HS-27A (cell line): ENCODE measurements around the gene C5AR1.
A peak's percentile ranks its signal among the peaks of the same experiment; 100 is the strongest.
"Not testable (repeated sequence)": the region's sequence is repeated elsewhere in the genome, so short reads cannot be mapped to it uniquely, and the experiment has no call there.

Experiments
- DNase-seq: peaks from one replicate; pipeline ENCODE4 v3.0.0-alpha.2; 2012; ENCODE audit warnings: low read depth, missing footprints

Gene C5AR1

DNA sequence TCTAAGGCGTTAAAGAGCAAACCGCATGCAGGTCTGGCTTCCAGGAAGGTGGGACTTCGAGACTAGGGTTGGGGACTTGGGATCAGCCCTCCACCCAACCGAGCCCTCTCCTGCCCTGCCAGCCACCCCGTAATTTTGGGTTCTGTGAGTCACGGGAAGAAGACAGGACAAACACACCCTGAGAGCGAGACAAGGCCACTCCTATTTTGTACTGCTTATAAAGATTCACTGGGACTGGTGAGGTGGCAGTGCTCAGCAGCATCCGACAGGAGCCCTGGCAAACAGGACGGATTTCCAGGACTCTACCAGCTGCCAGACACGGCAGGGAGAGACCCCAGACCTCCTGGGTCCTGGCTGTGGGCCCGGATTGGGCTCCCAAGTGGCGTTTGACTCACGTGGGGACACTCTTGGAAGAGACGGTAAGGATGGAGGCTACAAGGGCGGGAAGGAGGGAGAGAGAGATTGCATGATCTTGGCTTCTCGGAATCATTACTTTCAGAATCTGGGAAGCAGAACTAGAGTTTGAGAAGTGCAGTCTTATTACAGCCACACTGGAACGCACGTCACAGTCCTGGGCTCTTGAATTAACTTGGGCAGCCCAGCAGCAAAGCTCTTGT lies 22.4 kb downstream of the C5AR1 start, which contains the start of gene C5AR2:
TSS of gene C5AR2 (plus strand) at position 245 of the 617 bp plus-strand sequence. CDS start 8,625 bp downstream, outside the sequence.
- no peak for DNase-seq

DNA sequence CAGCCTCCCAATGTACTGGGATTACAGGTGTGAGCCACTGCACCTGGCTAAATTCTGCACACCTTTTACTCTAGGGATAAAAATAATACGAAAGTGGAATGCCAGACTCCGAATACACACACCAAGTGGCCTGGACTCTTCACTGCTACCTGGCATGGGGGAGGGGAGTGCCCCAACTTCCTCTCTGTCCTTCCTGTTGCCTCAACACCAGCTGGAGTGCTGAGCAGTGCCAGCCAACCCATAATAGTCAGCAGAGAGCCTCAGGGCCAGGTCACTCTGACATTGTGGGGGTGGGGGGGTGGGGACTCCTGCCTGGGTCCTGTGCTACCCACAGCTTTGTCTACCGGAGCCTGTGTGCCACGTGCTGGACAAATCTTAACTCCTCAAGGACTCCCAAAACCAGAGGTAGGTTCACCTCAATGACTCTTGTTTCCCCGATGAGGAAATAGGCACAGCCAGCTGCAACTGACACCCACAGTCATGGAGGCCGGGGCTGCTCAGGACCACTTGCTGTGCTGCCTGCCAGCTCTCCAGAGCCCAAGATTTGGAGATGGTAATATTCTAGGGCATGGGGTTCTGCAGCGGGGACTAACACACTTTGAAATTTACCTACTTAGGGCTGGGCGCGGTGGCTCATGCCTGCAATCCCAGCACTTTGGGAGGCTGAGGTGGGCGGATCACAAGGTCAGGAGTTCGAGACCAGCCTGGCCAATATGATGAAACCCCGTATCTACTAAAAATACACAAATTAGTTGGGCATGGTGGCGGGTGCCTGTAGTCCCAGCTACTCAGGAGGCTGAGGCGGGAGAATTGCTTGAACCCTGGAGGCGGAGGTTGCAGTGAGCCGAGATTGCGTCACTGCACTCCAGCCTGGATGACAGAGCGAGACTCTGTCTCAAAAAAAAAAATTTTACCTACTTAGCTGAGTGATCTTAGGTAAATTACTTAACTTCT lies 27.4 kb downstream of the C5AR1 start:
- DNase-seq, result not testable (repeated sequence)

DNA sequence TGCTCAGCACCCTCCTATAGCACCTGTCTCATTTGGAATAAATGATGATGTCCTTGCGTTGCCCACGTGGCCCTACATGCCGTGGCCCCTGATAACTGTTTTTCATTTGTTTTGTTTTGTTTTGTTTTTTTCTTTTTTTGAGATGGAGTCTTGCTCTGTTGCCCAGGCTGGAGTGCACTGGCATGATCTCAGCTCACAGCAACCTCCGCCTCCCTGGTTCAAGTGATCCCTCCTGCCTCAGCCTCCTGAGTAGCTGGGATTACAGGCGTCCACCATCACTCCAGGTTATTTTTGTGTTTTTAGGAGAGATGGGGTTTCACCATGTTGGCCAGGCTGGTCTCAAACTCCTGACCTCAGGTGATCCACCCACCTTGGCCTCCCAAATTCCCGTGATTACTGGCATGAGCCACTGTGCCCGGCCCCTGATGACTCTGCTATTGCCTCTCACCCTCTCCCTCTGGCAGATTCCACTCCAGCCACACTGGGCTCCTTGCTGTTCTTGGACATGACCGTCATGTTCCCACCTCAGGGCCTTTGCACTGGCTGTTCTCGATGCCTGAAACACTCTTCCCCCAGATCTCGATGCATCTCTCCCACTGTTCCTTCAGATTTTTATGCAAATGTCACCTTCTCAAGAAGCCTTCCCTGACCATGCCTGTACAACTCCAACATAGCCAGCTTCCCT lies 29.7 kb downstream of the C5AR1 start:
- no peak for DNase-seq

DNA sequence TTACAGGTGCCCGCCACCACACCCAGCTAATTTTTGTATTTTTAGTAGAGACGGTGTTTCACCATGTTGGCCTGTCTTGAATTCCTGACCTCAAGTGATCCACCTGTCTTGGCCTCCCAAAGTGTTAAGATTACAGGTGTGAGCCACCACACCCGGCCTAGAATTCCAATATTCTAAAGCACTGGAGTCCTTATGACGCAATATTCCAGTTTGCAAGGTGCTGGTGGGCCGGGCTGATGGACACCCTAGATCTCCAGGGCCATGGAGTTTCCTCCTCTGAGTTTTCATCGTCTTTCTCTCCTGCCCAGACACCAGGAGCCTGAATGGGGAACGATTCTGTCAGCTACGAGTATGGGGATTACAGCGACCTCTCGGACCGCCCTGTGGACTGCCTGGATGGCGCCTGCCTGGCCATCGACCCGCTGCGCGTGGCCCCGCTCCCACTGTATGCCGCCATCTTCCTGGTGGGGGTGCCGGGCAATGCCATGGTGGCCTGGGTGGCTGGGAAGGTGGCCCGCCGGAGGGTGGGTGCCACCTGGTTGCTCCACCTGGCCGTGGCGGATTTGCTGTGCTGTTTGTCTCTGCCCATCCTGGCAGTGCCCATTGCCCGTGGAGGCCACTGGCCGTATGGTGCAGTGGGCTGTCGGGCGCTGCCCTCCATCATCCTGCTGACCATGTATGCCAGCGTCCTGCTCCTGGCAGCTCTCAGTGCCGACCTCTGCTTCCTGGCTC lies 31.0 kb downstream of the C5AR1 start:
- no peak for DNase-seq

DNA sequence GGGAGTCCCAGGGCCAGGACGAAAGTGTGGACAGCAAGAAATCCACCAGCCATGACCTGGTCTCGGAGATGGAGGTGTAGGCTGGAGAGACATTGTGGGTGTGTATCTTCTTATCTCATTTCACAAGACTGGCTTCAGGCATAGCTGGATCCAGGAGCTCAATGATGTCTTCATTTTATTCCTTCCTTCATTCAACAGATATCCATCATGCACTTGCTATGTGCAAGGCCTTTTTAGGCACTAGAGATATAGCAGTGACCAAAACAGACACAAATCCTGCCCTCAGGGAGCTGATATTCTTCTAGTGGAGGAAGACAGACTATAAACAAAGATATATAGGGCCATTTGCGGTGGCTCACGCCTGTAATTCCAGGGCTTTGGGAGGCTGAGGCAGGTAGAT lies 32.1 kb downstream of the C5AR1 start:
- DNase-seq, result no peak

DNA sequence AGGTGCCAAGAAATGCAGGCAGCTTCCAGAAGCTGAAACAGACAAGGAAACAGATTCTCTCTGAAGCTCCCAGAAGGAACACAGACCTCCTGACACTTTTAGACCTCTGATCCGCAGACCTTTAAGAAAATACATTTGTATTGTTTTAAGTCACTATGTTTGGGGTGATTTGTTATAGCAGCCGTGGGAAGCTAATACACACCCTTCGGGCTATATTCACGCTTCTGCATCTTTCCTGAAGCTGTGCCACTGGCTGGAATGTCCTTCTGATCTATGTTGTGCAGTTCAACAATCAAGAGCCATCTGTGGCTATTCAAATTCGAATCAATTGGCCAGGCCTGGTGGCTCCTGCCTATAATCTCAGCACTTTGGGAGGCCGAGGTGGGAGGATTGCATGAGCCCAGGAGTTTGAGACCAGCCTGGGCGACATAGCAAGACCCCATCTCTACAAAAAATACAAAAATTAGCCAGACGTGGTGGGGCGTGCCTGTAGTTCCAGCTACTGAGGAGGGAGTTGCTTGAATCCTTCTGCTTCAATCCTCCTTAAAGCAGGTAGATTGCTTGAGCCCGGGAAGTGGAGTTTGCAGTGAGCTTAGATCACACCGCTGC lies 33.6 kb downstream of the C5AR1 start:
- no peak for DNase-seq

DNA sequence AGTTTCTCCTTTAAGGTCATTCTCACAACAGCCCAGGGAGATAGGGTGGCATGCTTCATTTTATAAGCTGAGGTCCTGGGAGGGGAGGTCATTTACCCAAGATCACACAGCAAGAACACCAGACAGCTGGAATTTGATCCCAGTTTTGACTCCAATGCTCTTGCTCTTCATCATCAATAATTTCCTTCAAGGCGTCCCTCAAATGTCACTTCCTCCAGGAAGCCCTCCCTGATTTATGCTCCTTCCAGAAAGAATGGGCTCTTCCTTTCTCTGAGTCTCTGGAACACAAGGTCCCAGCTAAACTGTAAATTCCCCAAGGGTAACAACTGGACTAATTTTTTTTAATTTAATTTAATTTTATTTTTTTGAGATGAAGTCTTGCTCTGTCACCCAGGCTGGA lies 34.8 kb downstream of the C5AR1 start:
- DNase-seq, result no peak

DNA sequence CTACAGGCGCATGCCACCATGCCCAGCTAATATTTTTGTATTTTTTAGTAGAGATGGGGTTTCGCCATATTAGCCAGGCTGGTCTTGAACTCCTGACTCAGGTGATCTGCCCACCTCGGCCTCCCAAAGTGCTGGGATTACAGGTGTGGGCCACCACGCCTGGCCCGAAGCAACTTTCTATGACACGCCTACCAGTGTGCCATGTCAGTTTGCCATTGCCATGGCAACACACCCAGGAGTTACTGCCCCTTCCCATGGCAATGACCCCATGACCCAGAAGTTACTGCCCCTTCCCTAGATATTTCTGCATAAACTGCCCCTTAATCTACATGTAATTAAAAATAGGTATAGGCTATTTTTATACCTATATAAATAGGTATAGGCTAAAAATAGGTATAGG lies 36.4 kb downstream of the C5AR1 start:
- DNase-seq, result not testable (repeated sequence)

DNA sequence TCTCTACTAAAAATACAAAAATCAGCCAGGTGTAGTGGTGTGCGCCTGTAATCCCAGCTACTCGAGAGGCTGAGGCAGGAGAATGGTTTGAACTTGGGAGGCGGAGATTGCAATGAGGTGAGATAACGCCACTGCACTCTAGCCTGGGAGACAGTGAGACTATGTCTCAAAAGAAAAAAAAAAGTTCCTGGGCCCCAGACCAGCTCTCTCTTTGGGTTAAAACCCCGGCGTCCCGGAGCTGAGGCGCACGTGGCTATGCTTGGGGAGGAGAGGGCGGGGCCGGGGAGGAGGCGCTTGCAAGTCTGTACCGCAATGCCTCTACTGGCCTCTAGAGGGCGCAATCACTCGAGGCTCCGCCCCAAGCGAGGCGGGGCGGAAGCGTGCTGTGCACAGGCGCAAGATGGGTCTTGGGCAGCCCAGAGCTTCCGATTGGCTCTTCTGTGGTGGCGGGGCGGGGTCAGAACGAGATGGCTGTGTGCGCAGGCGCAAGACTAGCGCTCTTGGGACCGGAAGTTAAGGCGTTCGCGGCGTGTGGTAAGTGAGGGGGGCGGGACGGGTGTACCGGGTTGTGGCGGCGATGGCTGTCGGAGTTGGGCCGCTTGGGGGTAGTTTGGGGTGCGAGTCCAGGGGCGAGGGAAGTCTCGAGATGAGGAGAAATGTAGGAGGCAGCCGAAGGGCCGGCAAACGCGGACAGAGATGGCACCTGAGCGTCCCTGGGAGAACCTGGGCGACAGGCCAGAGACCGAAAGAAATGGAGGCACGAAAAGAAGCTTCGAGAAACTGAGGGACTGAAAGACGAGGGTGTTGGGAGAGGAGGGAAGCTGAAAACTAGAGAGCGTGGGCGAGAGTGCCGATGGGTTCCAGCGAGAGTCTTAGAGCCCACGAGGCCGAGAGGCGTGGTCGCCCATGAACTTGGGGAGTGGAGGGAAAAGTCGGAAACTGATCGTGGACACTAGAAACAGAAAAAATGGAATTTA lies 39.4 kb downstream of the C5AR1 start, which contains the start of gene DHX34:
TSS of gene DHX34 (plus strand) at position 497 of the 977 bp plus-strand sequence. CDS start 3,716 bp downstream, outside the sequence.
- DNase-seq, result peak; percentile 97

DNA sequence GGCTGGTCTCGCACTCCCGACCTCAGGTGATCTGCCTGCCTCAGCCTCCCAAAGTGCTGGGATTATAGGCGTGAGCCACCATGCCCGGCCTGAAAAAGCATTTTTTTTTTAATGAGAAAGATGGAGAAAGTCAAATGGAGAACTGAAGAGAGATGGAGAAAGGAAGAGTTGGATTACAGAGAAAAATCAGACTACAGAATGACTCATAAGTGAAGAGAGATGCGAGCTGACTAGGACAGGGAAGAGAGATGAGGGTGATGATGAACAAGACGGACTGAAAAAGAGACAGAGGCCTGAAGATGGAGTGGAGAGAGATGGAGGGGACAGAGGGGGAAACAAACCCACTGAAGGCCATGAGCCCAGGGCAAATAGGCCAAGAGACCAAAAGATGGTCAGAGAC lies 41.0 kb downstream of the C5AR1 start:
- DNase-seq, result no peak

DNA sequence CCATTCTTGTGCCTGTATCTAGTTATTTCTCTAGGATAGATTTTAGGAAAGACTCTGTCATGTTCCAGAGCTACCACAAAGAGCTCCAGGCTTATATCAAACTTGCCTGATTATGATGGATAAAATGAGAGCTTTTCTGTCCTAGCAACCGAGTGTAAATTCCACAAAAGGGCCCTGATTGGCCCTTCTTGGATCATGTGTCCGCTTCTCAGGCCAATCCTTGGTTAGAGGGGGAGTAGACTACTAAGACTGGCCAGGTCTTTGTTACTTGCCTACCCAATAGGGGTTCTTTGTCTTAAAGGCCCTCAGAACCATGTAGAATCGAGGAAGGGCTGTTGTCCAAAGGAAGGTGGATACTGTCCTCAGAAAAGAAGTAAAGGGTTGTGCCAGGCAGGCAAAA lies 41.9 kb downstream of the C5AR1 start:
- DNase-seq, result no peak

DNA sequence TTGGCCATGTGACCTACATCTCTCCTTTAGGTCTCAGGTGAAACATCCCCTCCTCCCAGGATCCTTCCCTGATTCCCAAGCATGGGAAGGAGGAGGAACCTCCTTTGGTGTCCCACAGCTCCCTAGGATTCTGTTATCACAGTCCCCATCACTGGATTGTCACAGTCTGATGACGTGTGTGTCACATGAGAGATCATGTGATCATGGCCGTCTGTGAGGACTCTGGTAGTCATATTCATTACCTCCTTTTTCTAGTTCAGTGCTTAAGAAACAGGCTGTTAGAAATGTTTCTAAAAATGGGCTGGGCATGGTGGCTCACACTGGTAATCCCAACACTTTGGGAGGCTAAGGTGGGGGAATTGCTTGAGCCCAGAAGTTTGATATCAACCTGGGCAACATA lies 42.4 kb downstream of the C5AR1 start:
- DNase-seq, result no peak

DNA sequence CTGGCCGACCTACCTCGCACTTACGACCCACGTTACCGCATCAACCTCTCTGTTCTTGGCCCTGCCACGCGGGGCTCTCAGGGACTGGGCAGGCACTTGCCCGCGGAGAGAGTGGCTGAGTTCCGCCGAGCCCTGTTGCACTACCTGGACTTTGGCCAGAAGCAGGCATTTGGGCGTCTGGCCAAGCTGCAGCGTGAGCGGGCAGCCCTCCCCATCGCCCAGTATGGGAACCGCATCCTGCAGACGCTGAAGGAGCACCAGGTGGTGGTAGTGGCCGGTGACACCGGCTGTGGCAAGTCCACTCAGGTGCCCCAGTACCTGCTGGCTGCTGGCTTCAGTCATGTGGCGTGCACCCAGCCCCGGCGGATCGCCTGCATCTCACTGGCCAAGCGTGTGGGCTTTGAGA lies 43.6 kb downstream of the C5AR1 start:
- DNase-seq, result no peak

DNA sequence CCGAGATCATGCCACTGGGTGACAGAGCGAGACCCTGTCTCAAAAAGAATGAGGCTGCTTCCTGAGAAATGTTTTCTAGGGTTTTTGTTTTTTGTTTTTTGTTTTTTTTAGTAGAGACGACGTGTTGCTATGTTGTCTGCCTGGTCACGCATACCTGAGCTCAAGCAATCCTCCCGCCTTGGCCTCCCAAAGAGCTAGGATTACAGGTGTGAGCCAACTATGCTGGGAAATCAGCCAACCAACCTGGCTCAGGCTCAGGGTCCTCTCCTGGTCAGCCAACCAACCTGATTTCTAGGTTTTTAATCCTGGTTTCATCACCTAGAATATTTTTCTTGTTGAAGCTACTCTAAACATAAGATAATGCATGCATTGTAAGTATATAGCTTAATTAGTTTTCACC lies 47.2 kb downstream of the C5AR1 start:
- DNase-seq, result no peak

DNA sequence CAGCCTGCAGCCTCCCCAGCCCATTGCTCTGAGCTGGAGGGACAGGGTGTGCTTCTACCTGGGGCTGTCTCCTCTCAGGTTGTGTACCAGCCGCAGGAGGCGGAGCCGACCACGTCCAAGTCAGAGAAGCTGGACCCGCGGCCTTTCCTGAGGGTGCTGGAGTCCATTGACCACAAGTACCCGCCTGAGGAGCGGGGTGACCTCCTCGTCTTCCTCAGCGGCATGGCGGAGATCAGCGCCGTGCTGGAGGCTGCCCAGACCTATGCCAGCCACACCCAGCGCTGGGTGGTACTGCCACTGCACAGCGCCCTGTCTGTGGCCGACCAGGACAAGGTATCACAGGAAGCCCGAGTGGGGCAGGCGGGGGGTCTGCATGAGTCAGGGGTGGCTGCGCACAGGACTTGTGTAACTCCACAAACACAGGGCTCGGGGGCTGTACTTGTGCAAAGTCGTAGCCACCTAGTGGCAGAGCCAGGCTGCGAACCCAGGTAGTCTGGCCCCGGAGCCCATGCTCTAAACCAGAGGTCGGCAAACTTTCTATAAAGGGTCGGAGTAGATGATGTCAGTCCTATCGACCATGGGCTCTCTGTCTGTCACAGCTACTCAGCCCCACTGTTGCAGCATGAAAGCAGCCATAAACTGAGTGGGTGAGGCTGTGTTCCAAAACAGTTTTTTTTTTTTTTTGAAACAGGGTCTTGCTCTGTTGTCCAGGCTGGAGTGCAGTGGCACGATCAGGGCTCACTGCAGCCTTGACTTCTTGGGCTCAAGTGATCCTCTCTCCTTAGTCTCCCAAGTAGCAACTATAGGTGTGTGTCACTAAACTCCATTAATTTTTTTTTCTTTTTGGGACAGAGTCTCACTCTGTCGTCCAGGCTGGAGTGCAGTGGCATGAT lies 48.4 kb downstream of the C5AR1 start:
- DNase-seq, result no peak

DNA sequence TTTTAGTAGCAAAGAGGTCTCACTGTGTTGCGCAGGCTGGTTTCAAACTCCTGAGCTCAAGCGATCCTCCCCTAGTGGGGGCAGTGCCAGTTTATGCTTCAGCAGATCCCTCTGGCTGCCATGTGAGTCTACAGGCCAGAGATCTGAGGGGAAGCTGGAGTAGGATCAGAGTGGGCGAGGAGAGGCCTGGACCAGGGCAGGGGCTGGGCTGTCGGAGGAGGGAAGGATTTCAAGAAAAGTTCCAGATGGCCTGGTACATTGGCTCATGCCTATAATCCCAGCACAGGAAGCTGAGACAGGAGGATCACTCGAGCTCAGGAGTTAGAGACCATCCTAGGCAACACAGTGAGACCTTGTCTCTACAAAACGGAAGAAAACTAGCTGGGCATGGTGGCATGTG lies 49.3 kb downstream of the C5AR1 start:
- DNase-seq, result no peak

DNA sequence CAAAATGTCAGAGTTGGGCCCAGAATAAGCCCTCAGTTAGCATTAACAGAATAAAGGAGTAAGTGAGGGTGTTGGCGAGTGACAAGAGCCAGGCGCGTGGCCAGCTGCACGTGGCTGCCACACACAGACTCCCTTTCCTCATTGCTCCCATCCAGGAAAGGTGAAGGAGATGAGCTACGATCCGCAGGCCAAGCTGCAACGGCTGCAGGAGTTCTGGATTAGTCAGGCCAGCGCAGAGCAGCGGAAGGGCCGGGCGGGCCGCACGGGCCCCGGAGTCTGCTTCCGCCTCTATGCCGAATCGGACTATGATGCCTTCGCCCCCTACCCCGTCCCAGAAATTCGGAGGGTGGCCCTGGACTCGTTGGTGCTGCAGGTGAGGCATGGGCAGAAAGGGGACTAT lies 52.7 kb downstream of the C5AR1 start:
- DNase-seq, result no peak

DNA sequence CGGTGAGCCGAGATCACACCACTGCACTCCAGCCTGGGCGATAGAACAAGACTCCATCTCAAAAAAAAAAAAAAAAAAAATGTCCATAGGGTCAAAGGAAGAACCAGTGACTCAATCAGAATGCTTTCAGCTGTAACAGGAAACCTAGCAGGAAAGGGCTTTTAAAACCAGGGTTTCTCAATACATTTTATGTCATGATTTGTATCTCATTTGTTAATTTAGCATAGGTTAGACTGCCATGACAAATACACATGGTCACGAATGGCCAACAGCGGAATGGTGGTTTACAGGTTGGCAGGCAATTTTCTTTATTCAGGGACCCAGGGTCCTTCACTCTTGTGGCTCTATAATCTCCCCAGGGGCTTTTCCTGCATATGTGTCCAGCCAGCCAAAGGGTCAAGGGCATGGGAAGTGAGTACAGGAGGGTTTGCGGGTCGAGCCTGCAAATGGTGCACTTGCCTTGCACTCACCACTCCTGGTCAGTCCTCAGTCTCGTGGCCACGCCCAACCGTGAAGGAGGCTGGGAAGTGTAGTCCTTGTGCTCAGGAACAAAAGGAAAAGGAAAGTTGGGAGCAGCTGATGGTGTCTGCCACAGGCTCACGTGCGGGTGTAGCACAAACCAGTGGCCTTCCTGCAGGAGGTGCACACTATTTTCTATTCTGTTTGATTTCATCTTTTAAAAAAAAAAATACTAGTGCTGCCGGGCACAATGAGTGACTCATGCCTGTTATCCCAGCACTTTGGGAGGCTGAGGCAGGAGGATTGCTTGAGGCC lies 54.3 kb downstream of the C5AR1 start:
- DNase-seq, result no peak
